HepG2 (cell line): ENCODE data around the gene DDX1. TPM values are rescaled to one million over a fixed set of nuclear protein-coding genes. Genes with fewer than 3 reads are reported as not detected.

Experiments
- ATAC-seq: fragments of 200-7000 bp; cut with Tn5 transposase; 3 replicates; pipeline ENCODE4 v1.9.1; 2020; ENCODE audit warnings: mild to moderate bottlenecking, moderate library complexity
- BruUV-seq: library from RNA; stranded (reverse); fragments of 400-500 nt; replicated peaks from 2 replicates; lab custom pipeline; 2021; lab: Mats Ljungman, UMichigan
- CTCF ChIA-PET: fragments of 300-600 bp; formaldehyde crosslinking; extraction: SDS; loops from one replicate; lab custom pipeline; 2021; ENCODE audit warnings: low total read pairs, inconsistent platforms, low intra/inter-chr PET ratio; lab: Yijun Ruan, JAX
- POLR2A ChIA-PET: fragments of 350-600 bp; sonication (Branson Sonifier 250); formaldehyde crosslinking; loops from one replicate; lab custom pipeline; 2020; ENCODE audit warnings: antibody characterized with exemption, inconsistent platforms; lab: Yijun Ruan, JAX
- DNase-seq: peaks from one replicate; pipeline ENCODE4 v3.0.0-alpha.2; 2015; ENCODE audit warnings: low spot score
- FAIRE-seq: peaks from 3 replicates; lab custom pipeline; 2011; peaks lifted over from hg19 to GRCh38; lab: Jason Lieb, UNC
- H2AFZ ChIP-seq: one replicate; pipeline ENCODE4 v1.6.1; 2011; ENCODE audit warnings: low read length, inconsistent platforms
- H3K27ac ChIP-seq: fragments of 300-600 bp; 3 replicates; pipeline ENCODE4 v1.8.0; 2011; ENCODE audit warnings: mixed run types, mild to moderate bottlenecking, mixed read lengths, low read length, inconsistent platforms; ENCODE audit not compliant: insufficient read depth; ENCODE audit errors: extremely low read length
- H3K27me3 ChIP-seq, 2 experiments: fragments of 200-600 bp in 1 of 2; 2 replicates in 1 of 2; 3 replicates in 1 of 2; pipeline versions ENCODE4 v1.6.0 to v1.8.0; 2011; ENCODE audit warnings: low read length in 2 of 2, mild to moderate bottlenecking in 2 of 2, moderate library complexity in 2 of 2, inconsistent platforms in 1 of 2; ENCODE audit not compliant: insufficient read depth in 2 of 2, control insufficient read depth in 1 of 2
- H3K36me3 ChIP-seq, 2 experiments: fragments of 200-600 bp in 1 of 2; replicated peaks in 1 of 2; 2 replicates in 1 of 2; 3 replicates in 1 of 2; pipeline versions ENCODE4 v1.5.1 to v1.8.0; 2011; ENCODE audit warnings: low read length in 2 of 2, inconsistent platforms in 1 of 2; ENCODE audit not compliant: insufficient read depth in 2 of 2, control insufficient read depth in 1 of 2
- H3K4me1 ChIP-seq: 2 replicates; pipeline ENCODE4 v1.5.1; 2012; ENCODE audit warnings: low read length, inconsistent platforms; ENCODE audit not compliant: insufficient read depth
- H3K4me2 ChIP-seq: 2 replicates; pipeline ENCODE4 v1.6.0; 2011; ENCODE audit warnings: low read depth, low read length, inconsistent platforms
- H3K4me3 ChIP-seq, 3 experiments: fragments of 200-600 bp in 1 of 3; sonication (generic), shearing (Covaris generic) in 1 of 3; replicated peaks in 1 of 3; 2 replicates each; pipeline ENCODE4 v1.5.1; 2011 to 2016; ENCODE audit warnings: low read length in 3 of 3, inconsistent platforms in 2 of 3, low read depth in 2 of 3, mild to moderate bottlenecking in 2 of 3, control low read depth in 1 of 3, mixed read lengths in 1 of 3; ENCODE audit not compliant: insufficient read depth in 1 of 3
- H3K79me2 ChIP-seq: one replicate; pipeline ENCODE4 v1.6.1; 2011; ENCODE audit warnings: low read length, inconsistent platforms; ENCODE audit not compliant: insufficient read depth
- H3K9ac ChIP-seq: 2 replicates; pipeline ENCODE4 v1.6.0; 2011; ENCODE audit warnings: mild to moderate bottlenecking, low read depth, low read length, inconsistent platforms; ENCODE audit not compliant: insufficient read depth
- H3K9me3 ChIP-seq: 2 replicates; pipeline ENCODE4 v1.5.1; 2012; ENCODE audit warnings: mild to moderate bottlenecking, low read length
- H4K20me1 ChIP-seq: 2 replicates; pipeline ENCODE4 v1.6.0; 2011; ENCODE audit warnings: inconsistent platforms, mild to moderate bottlenecking, low read length, moderate library complexity; ENCODE audit not compliant: insufficient read depth
- ADNP ChIP-seq: sonication (generic); formaldehyde crosslinking; IDR thresholded peaks from 2 replicates; pipeline ENCODE4 v1.4.0; 2020; ENCODE audit warnings: missing genetic modification reagents
- ARID5B ChIP-seq: IDR thresholded peaks from 2 replicates; pipeline ENCODE4 v1.4.0; 2020; ENCODE audit warnings: mild to moderate bottlenecking, missing genetic modification reagents
- CEBPG ChIP-seq: IDR thresholded peaks from 2 replicates; pipeline ENCODE4 v1.6.1; 2016
- HOMEZ ChIP-seq: IDR thresholded peaks from 2 replicates; pipeline ENCODE4 v1.6.1; 2016; ENCODE audit warnings: low read depth
- MBD4 ChIP-seq: IDR thresholded peaks from 2 replicates; pipeline ENCODE4 v1.6.1; 2012; ENCODE audit warnings: low read length, inconsistent platforms, borderline replicate concordance
- THAP9 ChIP-seq: sonication (generic); formaldehyde crosslinking; IDR thresholded peaks from 2 replicates; pipeline ENCODE4; 2020; ENCODE audit warnings: missing genetic modification reagents, mild to moderate bottlenecking, borderline replicate concordance
- ZNF280B ChIP-seq: sonication (generic); formaldehyde crosslinking; IDR thresholded peaks from 2 replicates; pipeline ENCODE4 v1.5.0; 2020; ENCODE audit warnings: missing genetic modification reagents, mild to moderate bottlenecking, borderline replicate concordance
- ZNF331 ChIP-seq: sonication (generic); formaldehyde crosslinking; IDR thresholded peaks from 2 replicates; pipeline ENCODE4 v1.4.0; 2020; ENCODE audit warnings: missing genetic modification reagents
- ZNF562 ChIP-seq: sonication (generic); formaldehyde crosslinking; IDR thresholded peaks from 2 replicates; pipeline ENCODE4 v1.8.0; 2022; ENCODE audit warnings: missing genetic modification reagents, borderline replicate concordance
- ZNF652 ChIP-seq: IDR thresholded peaks from 2 replicates; pipeline ENCODE4 v1.6.1; 2016; ENCODE audit warnings: low read depth, borderline replicate concordance
- ZSCAN21 ChIP-seq: sonication (generic); formaldehyde crosslinking; IDR thresholded peaks from 2 replicates; pipeline ENCODE4 v1.8.0; 2022; ENCODE audit warnings: mild to moderate bottlenecking, missing genetic modification reagents, moderate library complexity, borderline replicate concordance
- ZZZ3 ChIP-seq: sonication (generic); formaldehyde crosslinking; IDR thresholded peaks from 2 replicates; pipeline ENCODE4 v1.4.0; 2020; ENCODE audit warnings: missing genetic modification reagents, mild to moderate bottlenecking, borderline replicate concordance
- WGBS: methylation state at CpG from one replicate; pipeline ENCODE4 v1.1.6; 2017; ENCODE audit warnings: low lambda C conversion rate; 5-methylcytosine and 5-hydroxymethylcytosine counted together
- in situ Hi-C: cut with HindIII; loops from 2 replicates; pipeline ENCODE4 v1.10.0; 2017; ENCODE audit warnings: low pct_unique_long_range_greater_than_20kb; ENCODE audit not compliant: extremely low pct_ligation_motif_present
- intact Hi-C: fragments of 100-400 bp; cut with micrococcal nuclease; formaldehyde crosslinking; loops from one replicate; pipeline ENCODE4 v1.10.0; 2022; ENCODE audit not compliant: unreplicated experiment
- polyA plus RNA-seq, 8 experiments: library from polyadenylated mRNA; depleted of rRNA in 3 of 8; stranded (reverse) in 7 of 8; unstranded in 1 of 8; fragments of >200 nt; fragmentation: Illumina TruSeq in 4 of 8; extraction: Trizol in 4 of 8; gene quantifications; 2 replicates each; pipeline versions ENCODE4 v1.2.1 to v1.2.3, GENCODE V29; 2011 to 2016; ENCODE audit warnings: low read depth in 4 of 8, missing spikeins in 1 of 8, mixed read lengths in 1 of 8; ENCODE audit not compliant: insufficient read depth in 1 of 8
- total RNA-seq, 5 experiments: library from RNA; depleted of rRNA; stranded (reverse); fragments of >200 nt; fragmentation: Illumina TruSeq; extraction: Trizol; gene quantifications; 2 replicates each; pipeline ENCODE4 v1.2.3, GENCODE V29; 2016; ENCODE audit warnings: low read depth in 1 of 5

DDX1 gene
- total and polyA plus RNA-seq, 2 of the 13 experiments (the other 11 are each of a cell fraction or from before 2014, with no cell fraction given) = 81.6 to 130 TPM

- no peak for DNase-seq
- 59% methylated on average over 9 of the region's 9 CpGs for WGBS
- no peak for ATAC-seq
- Histone ChIP-seq H3K9me3 (peaks cover 12% of the 10 kb centered on the region), H3K36me3 (no peaks in the 10 kb centered on the region; a peak in 1 of 5 replicates), H3K27ac (no peak overlapping the region), H2AFZ (no peak overlapping the region), H3K79me2 (no peaks in the 10 kb centered on the region), H4K20me1 (no peaks in the 10 kb centered on the region), H3K4me2 (no peak overlapping the region), H3K9ac (no peak overlapping the region), H3K4me1 (peaks cover 23% of the 10 kb centered on the region), H3K4me3 (no peak overlapping the region), H3K27me3 (peaks cover 1 to 13% of the 10 kb centered on the region in 2 experiments; a peak in 3 of 5 replicates)
- no peak for TF ChIP-seq ZNF331 (CRISPR knock-in tag)
- no peak for TF ChIP-seq ZZZ3 (CRISPR knock-in tag)
- TF ChIP-seq ZSCAN21 (CRISPR knock-in tag) = no peak
- no peak for TF ChIP-seq ZNF562 (CRISPR knock-in tag)
- TF ChIP-seq CEBPG (CRISPR knock-in tag) = no peak
- TF ChIP-seq HOMEZ (CRISPR knock-in tag) = no peak
- no peak for TF ChIP-seq MBD4
- TF ChIP-seq ADNP (CRISPR knock-in tag) = no peak
- TF ChIP-seq ZNF280B (CRISPR knock-in tag) = no peak
- no peak for TF ChIP-seq THAP9 (CRISPR knock-in tag)
- no peak for TF ChIP-seq ARID5B (CRISPR knock-in tag)
- TF ChIP-seq ZNF652 (CRISPR knock-in tag) = no peak
- in situ Hi-C loops = loop anchor here (25.0 kb wide), 1 partner anchor 91 kb away; no protein-coding TSS in a partner anchor
- FAIRE-seq = no peak
- ChIA-PET CTCF (no interaction called here), POLR2A (interaction anchor here (0.7 kb wide), 1 partner anchor 208 kb away, joined by 3 read pairs; no protein-coding TSS in a partner anchor)
- intact Hi-C loops = no loop called here
- no TSS peak for BruUV-seq
Measured at GRCh38 chr2:15645720-15646385, 54.2 kb downstream of the DDX1 start.
